ENCODE data around the gene YWHAQ. TPM values are rescaled to one million over a fixed set of nuclear protein-coding genes. Genes with fewer than 3 reads are reported as not detected.

YWHAQ gene
- total RNA-seq, 3 donors from 2014 or later: 176 to 226 (median 186) TPM

DNA sequence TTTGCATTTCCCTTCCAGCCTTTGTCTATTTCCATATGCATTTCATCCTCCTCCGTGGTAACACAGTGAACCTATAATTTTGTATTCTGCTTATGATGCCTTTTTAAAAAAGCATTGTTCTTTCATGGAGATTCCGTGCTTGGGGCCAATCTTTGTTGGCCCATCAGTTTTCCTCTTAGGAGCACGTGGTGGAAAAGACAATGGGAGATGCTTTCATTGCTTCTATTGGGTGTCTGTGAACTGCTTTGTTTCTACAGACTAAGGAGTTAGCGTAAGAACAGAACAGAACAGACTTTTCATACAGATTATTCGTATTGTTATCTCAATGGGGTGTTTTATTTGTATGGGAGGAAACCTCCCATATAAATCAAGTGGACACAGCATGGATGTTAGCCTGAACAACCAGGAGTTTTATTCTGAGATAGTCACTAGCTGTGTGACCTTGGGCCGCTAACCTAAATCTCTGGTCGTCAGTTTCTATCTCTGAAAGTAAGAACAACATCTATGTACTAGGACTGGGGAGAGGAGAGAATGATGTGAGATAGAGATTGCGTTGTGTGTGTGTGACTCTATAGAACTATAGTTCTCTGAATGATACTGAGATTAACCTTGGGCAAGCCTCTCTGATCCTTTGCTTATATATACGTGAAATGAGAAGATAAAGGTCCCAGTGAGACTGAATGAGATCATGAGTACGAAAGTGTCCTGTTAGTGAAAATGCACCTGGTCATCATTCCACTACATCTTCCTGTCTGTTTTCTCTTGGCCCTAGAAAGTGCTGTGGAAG is 22.9 kb upstream of the YWHAQ start:
- TF ChIP-seq POLR2AphosphoS5 (IDR thresholded peaks at IDR 0.05): no peak
- H3K9me3 ChIP-seq: no peaks in the 10 kb centered on the region
- H3K36me3 ChIP-seq: no peaks in the 10 kb centered on the region
- no peak overlapping the region for H3K27ac ChIP-seq
- no peak overlapping the region for H3K4me3 ChIP-seq
- DNase-seq (ENCODE audit: low spot score in 2 of 2): no peak
- intact Hi-C loops (cut with DNase I; ENCODE audit: low total_unique reads): no loop called here
- no peaks in the 10 kb centered on the region for H3K4me1 ChIP-seq
- H3K27me3 ChIP-seq: no peaks in the 10 kb centered on the region

DNA sequence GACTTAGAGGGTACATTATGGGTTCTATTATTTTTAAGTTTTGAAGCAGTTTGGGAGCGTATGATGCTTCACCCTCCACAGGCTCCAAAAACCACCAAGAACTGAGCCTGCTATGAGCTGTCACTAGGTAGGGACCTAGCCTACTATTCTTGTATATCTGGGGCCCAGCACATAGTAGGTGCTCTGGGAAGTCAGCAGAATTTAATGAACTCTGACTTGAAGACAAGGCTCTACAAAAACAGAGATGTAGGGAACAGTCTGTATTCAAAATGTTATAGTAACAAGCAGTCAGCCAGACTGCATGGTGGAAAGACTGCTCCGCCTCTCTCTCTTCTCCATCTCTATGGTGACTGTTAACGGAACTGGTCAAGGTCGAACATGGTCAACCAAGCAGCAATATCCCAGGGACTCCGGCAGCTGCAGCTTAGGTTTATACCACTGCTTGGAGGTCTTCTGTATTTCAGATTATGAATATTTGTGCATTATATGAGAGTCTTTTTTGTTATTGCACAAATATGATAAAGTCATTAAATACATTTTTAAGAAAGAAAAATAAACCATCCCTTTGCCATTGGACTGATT is 22.2 kb upstream of the YWHAQ start:
- Histone ChIP-seq H3K9me3 (no peaks in the 10 kb centered on the region), H3K4me3 (no peak overlapping the region), H3K27ac (no peak overlapping the region), H3K4me1 (no peaks in the 10 kb centered on the region), H3K27me3 (no peaks in the 10 kb centered on the region), H3K36me3 (no peaks in the 10 kb centered on the region)
- TF ChIP-seq, protein P1, sequence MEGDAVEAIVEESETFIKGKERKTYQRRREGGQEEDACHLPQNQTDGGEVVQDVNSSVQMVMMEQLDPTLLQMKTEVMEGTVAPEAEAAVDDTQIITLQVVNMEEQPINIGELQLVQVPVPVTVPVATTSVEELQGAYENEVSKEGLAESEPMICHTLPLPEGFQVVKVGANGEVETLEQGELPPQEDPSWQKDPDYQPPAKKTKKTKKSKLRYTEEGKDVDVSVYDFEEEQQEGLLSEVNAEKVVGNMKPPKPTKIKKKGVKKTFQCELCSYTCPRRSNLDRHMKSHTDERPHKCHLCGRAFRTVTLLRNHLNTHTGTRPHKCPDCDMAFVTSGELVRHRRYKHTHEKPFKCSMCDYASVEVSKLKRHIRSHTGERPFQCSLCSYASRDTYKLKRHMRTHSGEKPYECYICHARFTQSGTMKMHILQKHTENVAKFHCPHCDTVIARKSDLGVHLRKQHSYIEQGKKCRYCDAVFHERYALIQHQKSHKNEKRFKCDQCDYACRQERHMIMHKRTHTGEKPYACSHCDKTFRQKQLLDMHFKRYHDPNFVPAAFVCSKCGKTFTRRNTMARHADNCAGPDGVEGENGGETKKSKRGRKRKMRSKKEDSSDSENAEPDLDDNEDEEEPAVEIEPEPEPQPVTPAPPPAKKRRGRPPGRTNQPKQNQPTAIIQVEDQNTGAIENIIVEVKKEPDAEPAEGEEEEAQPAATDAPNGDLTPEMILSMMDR (IDR thresholded peaks at IDR 0.05): no peak
- no peak for TF ChIP-seq POLR2A (IDR thresholded peaks at IDR 0.05)
- DNase-seq (ENCODE audit: low spot score in 2 of 2): no peak
- intact Hi-C loops (cut with DNase I; ENCODE audit: low total_unique reads): no loop called here

DNA sequence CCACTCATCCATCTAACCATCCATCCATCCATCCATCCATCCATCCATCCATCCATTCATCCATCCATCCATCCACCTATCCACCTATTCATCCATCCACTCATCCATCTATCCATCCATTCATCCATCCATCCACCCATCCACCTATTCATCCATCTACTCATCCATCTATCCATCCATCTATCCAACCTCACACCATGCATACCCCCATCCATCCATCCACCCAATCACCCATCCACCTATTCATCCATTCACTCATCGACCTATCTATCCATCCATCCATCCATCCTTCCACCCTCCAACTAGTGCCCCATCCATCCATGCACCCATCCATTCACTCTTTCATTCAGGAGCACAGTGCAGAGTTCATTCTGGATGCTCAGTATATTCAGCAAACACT is 21.5 kb upstream of the YWHAQ start:
- TF ChIP-seq, protein P1 (IDR thresholded peaks at IDR 0.05): no peak
- DNase-seq (ENCODE audit: low spot score in 2 of 2): no peak
- no peak overlapping the region for H3K27ac ChIP-seq
- intact Hi-C loops (cut with DNase I; ENCODE audit: low total_unique reads): no loop called here
- no peaks in the 10 kb centered on the region for H3K4me1 ChIP-seq
- H3K9me3 ChIP-seq: no peaks in the 10 kb centered on the region
- H3K36me3 ChIP-seq: no peaks in the 10 kb centered on the region
- no peaks in the 10 kb centered on the region for H3K27me3 ChIP-seq
- no peak overlapping the region for H3K4me3 ChIP-seq

DNA sequence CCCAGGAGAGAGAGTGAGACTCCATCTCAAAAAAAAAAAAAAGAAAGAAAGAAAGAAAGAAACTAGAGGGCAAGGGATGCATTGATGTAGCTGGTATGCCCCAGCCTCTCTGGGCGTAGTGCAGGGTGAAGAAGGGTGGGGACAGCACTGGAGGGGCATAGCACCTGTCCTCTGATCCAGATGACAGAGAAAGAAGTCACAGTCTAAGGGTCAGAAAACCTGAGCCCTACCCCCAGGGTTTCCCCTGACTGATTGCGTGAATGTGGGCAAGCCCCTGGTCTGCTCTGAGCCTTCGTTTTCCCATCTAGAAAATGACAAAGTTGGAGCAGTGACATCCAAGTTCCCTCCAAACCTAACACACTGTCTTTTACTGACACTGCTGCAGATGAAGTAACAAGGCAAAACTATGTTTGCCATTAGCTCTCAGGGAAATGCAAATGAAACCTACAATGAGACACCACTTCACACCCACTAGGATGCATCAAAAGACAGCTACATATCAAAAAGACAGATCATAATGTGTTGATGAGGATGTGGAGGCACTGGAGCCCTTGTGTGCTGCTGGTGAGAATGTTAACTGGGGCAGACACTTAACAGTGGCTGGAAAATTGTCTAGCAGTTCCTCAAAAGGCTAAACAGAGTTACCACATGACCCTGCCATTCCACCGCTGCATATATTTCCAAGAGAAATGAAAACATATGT is 19.5 kb upstream of the YWHAQ start:
- H3K36me3 ChIP-seq: no peaks in the 10 kb centered on the region

DNA sequence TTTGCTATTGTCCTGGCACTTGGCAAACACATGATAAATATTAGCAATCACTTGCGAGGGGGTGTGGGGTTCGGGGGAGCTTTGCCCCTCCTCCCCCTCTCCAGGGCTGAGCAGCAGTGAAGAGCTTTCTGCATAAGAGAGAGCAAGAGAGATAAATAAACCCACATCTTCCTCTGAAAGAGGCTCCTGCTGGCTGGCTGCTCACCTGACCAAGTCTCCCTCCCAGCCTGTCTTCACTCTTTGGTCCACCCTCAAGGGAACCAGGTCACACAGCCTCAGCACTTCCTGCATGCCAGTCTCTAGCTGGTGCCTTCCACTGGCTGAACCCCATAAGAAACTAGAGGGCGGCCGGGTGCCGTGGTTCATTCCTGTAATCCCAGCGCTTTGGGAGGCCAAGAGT is 18.5 kb upstream of the YWHAQ start:
- Histone ChIP-seq H3K27me3 (no peaks in the 10 kb centered on the region), H3K27ac (no peak overlapping the region), H3K4me3 (no peak overlapping the region), H3K36me3 (no peaks in the 10 kb centered on the region), H3K9me3 (no peaks in the 10 kb centered on the region), H3K4me1 (no peaks in the 10 kb centered on the region)
- TF ChIP-seq POLR2AphosphoS5 (IDR thresholded peaks at IDR 0.05) (no peak), POLR2A (IDR thresholded peaks at IDR 0.05) (no peak)
- TF ChIP-seq, protein P1 (IDR thresholded peaks at IDR 0.05): no peak
- intact Hi-C loops (cut with DNase I; ENCODE audit: low total_unique reads): no loop called here
- no peak for DNase-seq (ENCODE audit: low spot score in 2 of 2)

More for the DNA sequence above, 19.5 kb upstream of the YWHAQ start:
- no peaks in the 10 kb centered on the region for H3K9me3 ChIP-seq
- intact Hi-C loops (cut with DNase I; ENCODE audit: low total_unique reads): no loop called here
- TF ChIP-seq POLR2A (IDR thresholded peaks at IDR 0.05): no peak
- no peak for TF ChIP-seq POLR2AphosphoS5 (IDR thresholded peaks at IDR 0.05)
- TF ChIP-seq, protein P1 (IDR thresholded peaks at IDR 0.05): no peak
- no peak overlapping the region for H3K4me3 ChIP-seq
- H3K27me3 ChIP-seq: no peaks in the 10 kb centered on the region
- no peak for DNase-seq (ENCODE audit: low spot score in 2 of 2)
- H3K4me1 ChIP-seq: no peaks in the 10 kb centered on the region
- H3K27ac ChIP-seq: no peak overlapping the region

Data from breast epithelium (tissue), 4 donors.